Left lung (tissue), 10 donors: ENCODE results near the gene TENM4. TPM values are rescaled to one million over a fixed set of nuclear protein-coding genes. Genes with fewer than 3 reads are reported as not detected.
A peak's percentile ranks its signal among the peaks of the same experiment; 100 is the strongest.

ENCODE experiments used
- ATAC-seq: fragments of 200-7000 bp; cut with Tn5 transposase; one replicate; pipeline ENCODE4 v1.9.1; 2020; ENCODE audit warnings: moderate library complexity
- DNase-seq, 4 donors: peaks; one replicate each; pipeline ENCODE4 v3.0.0-alpha.2; 2013 to 2020
- H3K27ac ChIP-seq, 2 donors: fragments of 200-600 bp; sonication (generic) in 1 of 2; one replicate each; pipeline versions ENCODE4 v1.5.0 to v1.8.0; 2020 to 2021
- H3K27me3 ChIP-seq, 2 donors: fragments of 200-600 bp; sonication (generic) in 1 of 2; one replicate each; pipeline versions ENCODE4 v1.5.0 to v1.8.0; 2020 to 2021
- H3K36me3 ChIP-seq, 2 donors: fragments of 200-600 bp; sonication (generic) in 1 of 2; one replicate each; pipeline versions ENCODE4 v1.5.0 to v1.8.0; 2020 to 2021
- H3K4me1 ChIP-seq, 2 donors: fragments of 200-600 bp; one replicate each; pipeline ENCODE4 v1.8.0; 2021
- H3K4me3 ChIP-seq, 2 donors: fragments of 200-600 bp; sonication (generic) in 1 of 2; one replicate each; pipeline versions ENCODE4 v1.5.0 to v1.8.0; 2020 to 2021; ENCODE audit warnings: mild to moderate bottlenecking in 1 of 2
- H3K9me3 ChIP-seq, 2 donors: fragments of 200-600 bp; sonication (generic) in 1 of 2; one replicate each; pipeline versions ENCODE4 v1.5.0 to v1.8.0; 2020 to 2021
- intact Hi-C, 2 donors: fragments of 100-400 bp; cut with DNase I; formaldehyde crosslinking; loops; one replicate each; pipeline versions ENCODE4 v1.11.2 to v1.14.2; 2022
- polyA plus RNA-seq, 6 donors: library from polyadenylated mRNA; unstranded; fragments of 120-200 nt; gene quantifications; one replicate each; pipeline ENCODE4 v1.2.1, GENCODE V29; 2013; ENCODE audit not compliant: insufficient read length in 6 of 6
- total RNA-seq, 2 donors: library from RNA; stranded (reverse); fragmentation: NEBNext Ultra II Directional; extraction: Animal tissue kit (Norgen Biotek cat#: 25700); gene quantifications; one replicate each; pipeline ENCODE4 v1.2.1, GENCODE V29; 2021
- TF ChIP-seq, protein P1 (sequence below), 2 donors: fragments of 200-600 bp; sonication (generic) in 1 of 2; IDR thresholded peaks; one replicate each; pipeline versions ENCODE4 v1.5.0 to v1.8.0; 2021; ENCODE audit warnings: antibody characterized with exemption in 2 of 2
- donor health status: DM: no; HTN: yes; CAD: no.
- donor health status: DM: no; HTN: no; CAD: no.

TENM4 gene
- total and polyA plus RNA-seq, 8 donors = 3.4 to 7.1 (median 5.2) TPM

DNA sequence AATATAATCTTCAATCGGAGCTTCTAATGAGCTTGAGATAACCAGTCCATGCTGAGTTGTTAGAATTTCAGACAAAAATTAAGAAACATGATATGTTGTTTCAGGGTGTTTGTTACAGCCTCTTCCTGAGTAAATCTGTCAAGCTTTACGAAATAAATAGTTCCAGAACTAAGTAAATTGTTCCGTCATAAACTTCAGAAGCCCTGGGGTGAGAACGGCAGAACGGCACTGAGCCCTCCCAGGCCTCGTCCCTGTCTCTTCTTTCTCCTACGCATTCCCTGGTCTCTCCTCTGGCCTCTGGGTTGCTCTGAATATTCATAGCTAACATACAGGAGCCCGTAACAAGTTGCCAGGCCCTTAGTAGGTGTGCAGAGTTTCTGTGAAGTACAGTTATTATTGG is 475.4 kb downstream of the TENM4 start:
- H3K4me1 ChIP-seq = no peaks in the 10 kb centered on the region
- DNase-seq (no peak), ATAC-seq (no peak)
- H3K27ac ChIP-seq = no peak overlapping the region
- no peak overlapping the region for H3K4me3 ChIP-seq
- H3K27me3 ChIP-seq = peaks cover 0 to 42% of the 10 kb centered on the region in 2 donors
- H3K9me3 ChIP-seq = no peaks in the 10 kb centered on the region
- TF ChIP-seq, protein P1, sequence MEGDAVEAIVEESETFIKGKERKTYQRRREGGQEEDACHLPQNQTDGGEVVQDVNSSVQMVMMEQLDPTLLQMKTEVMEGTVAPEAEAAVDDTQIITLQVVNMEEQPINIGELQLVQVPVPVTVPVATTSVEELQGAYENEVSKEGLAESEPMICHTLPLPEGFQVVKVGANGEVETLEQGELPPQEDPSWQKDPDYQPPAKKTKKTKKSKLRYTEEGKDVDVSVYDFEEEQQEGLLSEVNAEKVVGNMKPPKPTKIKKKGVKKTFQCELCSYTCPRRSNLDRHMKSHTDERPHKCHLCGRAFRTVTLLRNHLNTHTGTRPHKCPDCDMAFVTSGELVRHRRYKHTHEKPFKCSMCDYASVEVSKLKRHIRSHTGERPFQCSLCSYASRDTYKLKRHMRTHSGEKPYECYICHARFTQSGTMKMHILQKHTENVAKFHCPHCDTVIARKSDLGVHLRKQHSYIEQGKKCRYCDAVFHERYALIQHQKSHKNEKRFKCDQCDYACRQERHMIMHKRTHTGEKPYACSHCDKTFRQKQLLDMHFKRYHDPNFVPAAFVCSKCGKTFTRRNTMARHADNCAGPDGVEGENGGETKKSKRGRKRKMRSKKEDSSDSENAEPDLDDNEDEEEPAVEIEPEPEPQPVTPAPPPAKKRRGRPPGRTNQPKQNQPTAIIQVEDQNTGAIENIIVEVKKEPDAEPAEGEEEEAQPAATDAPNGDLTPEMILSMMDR (IDR thresholded peaks at IDR 0.05) = no peak
- intact Hi-C loops = no loop called here
- H3K36me3 ChIP-seq = no peaks in the 10 kb centered on the region

DNA sequence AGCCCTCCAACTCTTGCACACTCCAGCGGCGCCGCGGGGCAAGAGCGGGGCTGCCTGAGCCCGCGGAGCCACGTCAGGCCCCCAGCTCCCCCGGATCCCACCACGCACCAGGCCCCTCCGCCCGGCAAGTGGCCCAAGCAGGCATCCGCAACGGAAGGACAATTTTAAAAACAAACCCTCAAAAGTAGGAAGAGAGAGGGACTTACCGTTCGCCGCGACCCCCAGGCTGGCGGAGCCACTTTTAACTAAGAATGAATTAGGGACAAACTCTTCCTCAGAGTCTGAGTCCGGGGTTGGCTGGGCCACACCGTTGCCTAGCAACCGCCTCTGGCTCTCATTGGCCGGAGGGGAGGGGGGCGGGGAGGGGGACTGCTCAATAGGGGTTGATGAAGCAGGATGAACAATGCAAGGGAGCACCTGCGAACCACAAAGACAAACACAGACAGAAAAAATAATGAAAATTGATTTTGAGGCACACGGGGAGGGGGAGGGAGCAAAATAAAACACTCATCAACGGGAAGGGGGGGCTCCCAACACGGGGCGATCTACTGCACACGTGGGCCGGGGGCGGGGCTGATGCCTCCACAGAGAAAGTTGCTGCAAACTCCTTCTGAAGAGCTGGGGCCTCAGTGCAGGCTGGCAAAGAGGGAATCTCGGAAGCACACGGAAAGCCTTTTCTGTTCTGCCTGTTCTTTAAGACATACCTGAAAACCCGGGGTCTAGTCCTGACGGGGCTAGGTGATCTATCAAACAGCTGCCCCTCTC is 478.7 kb downstream of the TENM4 start:
- no peaks in the 10 kb centered on the region for H3K4me1 ChIP-seq
- no peak overlapping the region for H3K27ac ChIP-seq
- H3K27me3 ChIP-seq = peaks cover 0 to 45% of the 10 kb centered on the region in 2 donors
- TF ChIP-seq, protein P1 (IDR thresholded peaks at IDR 0.05) = no peak
- no peaks in the 10 kb centered on the region for H3K36me3 ChIP-seq
- DNase-seq (peak in 2 of 4 donors; percentile 54 to 85), ATAC-seq (peak; percentile 34)
- intact Hi-C loops = no loop called here
- no peak overlapping the region for H3K4me3 ChIP-seq
- no peaks in the 10 kb centered on the region for H3K9me3 ChIP-seq

DNA sequence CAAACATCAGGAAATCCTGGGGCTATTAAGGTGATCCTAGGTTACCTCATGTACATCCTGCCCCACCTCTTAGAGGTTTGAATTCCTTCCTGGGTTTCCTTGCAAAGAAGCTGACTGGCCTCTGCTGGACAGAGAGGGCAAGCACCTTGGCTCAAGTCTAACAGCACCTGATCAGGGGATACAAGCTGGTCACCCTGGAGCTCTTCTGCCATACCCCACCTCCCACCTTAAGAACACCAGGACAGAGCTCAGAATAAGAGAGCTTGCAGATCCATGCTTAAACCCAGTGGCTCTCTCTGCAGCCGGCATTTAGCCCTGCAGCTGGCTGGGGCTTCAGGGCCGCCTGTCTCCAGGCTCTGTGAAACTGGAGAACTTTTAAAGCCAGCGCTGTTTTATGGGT is 479.6 kb downstream of the TENM4 start:
- Histone ChIP-seq H3K36me3 (no peaks in the 10 kb centered on the region), H3K4me1 (no peaks in the 10 kb centered on the region), H3K4me3 (no peak overlapping the region), H3K27me3 (peaks cover 0 to 45% of the 10 kb centered on the region in 2 donors), H3K9me3 (no peaks in the 10 kb centered on the region), H3K27ac (no peak overlapping the region)
- intact Hi-C loops = no loop called here
- TF ChIP-seq, protein P1 (IDR thresholded peaks at IDR 0.05) = peak; percentile 31 to 35
- peak; percentile 95 for ATAC-seq
- DNase-seq = no peak

DNA sequence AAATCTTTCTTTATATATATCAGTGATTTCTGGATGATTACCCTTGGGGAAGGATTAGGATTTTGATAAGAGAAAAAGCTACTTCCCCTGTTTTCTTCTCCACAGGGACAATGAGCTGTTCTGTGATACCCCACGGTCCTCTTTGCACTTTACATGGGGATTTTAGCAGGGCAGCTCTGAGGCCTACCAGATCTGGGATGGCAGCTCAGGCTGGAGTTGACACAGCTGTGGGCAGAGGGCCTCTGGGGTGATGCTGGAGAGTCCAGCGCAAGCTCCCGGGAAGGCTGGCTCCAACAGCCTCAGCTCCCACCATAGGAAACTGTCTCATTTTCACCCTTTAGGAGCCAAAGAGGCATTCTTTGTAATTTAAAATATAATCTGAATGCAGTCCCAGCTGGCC is 482.4 kb downstream of the TENM4 start:
- Histone ChIP-seq H3K9me3 (no peaks in the 10 kb centered on the region), H3K27me3 (peaks cover 0 to 33% of the 10 kb centered on the region in 2 donors), H3K4me1 (no peaks in the 10 kb centered on the region), H3K4me3 (no peak overlapping the region), H3K27ac (no peak overlapping the region), H3K36me3 (no peaks in the 10 kb centered on the region)
- no peak for DNase-seq
- TF ChIP-seq, protein P1 (IDR thresholded peaks at IDR 0.05) = no peak
- intact Hi-C loops = no loop called here
- no peak for ATAC-seq

DNA sequence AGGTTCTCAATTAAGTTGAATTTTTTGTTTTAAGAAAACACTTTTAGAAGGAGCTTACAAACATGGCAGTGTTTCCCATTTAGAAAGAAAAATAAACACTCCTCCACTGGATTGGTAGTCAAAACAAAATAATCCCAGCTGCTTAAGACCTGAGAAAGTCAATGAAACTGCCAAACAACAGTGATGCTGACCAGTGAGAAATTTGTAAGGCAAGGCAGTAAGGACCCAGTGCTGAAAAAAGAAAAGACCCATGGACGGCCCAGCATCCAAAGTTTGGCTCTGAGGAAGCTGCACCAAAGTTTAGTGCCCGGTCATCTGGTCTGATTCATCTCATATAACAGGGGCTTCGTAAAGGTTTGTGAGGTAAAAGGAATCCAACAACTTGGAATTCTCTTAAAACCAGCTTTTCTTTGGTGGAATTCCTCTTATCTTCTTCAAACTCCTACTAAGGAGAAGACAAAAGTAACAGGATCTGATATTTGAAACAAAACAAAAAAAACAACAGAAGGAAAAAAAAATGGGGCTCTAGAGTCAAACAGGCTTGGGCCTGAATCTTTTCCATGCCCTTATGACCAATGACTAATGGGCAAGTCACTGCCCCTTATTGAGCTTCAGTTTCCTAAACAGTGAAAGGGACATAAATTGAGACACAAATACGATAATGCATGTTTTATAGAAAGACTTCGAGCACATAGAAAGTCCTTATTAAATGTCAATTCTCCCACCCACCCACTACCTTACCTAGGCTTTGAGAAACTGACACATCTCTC is 483.2 kb downstream of the TENM4 start:
- ATAC-seq (no peak), DNase-seq (peak in 1 of 4 donors; percentile 18)
- H3K4me1 ChIP-seq = no peaks in the 10 kb centered on the region
- peaks cover 0 to 32% of the 10 kb centered on the region in 2 donors for H3K27me3 ChIP-seq
- H3K36me3 ChIP-seq = no peaks in the 10 kb centered on the region
- intact Hi-C loops = no loop called here
- no peaks in the 10 kb centered on the region for H3K9me3 ChIP-seq
- H3K4me3 ChIP-seq = no peak overlapping the region
- H3K27ac ChIP-seq = no peak overlapping the region
- TF ChIP-seq, protein P1 (IDR thresholded peaks at IDR 0.05) = no peak
